Loucy (cell line): ENCODE data around the gene PAK4.

ENCODE experiments used
- H2AFZ ChIP-seq: fragments of 200-600 bp; sonication (generic); 2 replicates; pipeline ENCODE4 v1.6.0; 2016; ENCODE audit warnings: antibody characterized with exemption, mild to moderate bottlenecking, low read length, moderate library complexity
- H3F3A ChIP-seq: fragments of 200-600 bp; 2 replicates; pipeline ENCODE4 v1.6.0; 2016; ENCODE audit warnings: antibody characterized with exemption, low read depth, mild to moderate bottlenecking
- H3K27me3 ChIP-seq: fragments of 200-600 bp; sonication (generic); 2 replicates; pipeline ENCODE4 v1.6.1; 2014; ENCODE audit warnings: low read length, mild to moderate bottlenecking; ENCODE audit not compliant: insufficient read depth, poor library complexity, severe bottlenecking
- H3K36me3 ChIP-seq: fragments of 200-600 bp; sonication (generic); 2 replicates; pipeline ENCODE4 v1.6.1; 2016; ENCODE audit warnings: low read length; ENCODE audit not compliant: insufficient read depth
- H3K4me1 ChIP-seq: fragments of 200-600 bp; sonication (generic); 2 replicates; pipeline ENCODE4 v1.5.1; 2014; ENCODE audit warnings: low read length, mild to moderate bottlenecking; ENCODE audit not compliant: insufficient read depth, poor library complexity, severe bottlenecking
- H3K4me2 ChIP-seq: fragments of 200-600 bp; sonication (generic); 2 replicates; pipeline ENCODE4 v1.6.0; 2014; ENCODE audit warnings: antibody characterized with exemption, low read length, low read depth, mild to moderate bottlenecking; ENCODE audit not compliant: poor library complexity, severe bottlenecking
- H3K4me3 ChIP-seq: fragments of 200-600 bp; sonication (generic); 2 replicates; pipeline ENCODE4 v1.5.1; 2014; ENCODE audit warnings: low read length, mild to moderate bottlenecking, mixed read lengths; ENCODE audit not compliant: poor library complexity, severe bottlenecking
- H3K79me2 ChIP-seq: fragments of 200-600 bp; sonication (generic); 2 replicates; pipeline ENCODE4 v1.6.1; 2014; ENCODE audit warnings: low read length; ENCODE audit not compliant: insufficient read depth
- H3K9ac ChIP-seq: fragments of 200-600 bp; sonication (generic); 2 replicates; pipeline ENCODE4 v1.6.0; 2014; ENCODE audit warnings: mild to moderate bottlenecking, low read depth, low read length, moderate library complexity; ENCODE audit not compliant: poor library complexity, severe bottlenecking
- H3K9me2 ChIP-seq: fragments of 200-600 bp; sonication (generic); replicated peaks from 2 replicates; pipeline ENCODE4 v1.6.1; 2016; ENCODE audit warnings: low read depth, low read length, mixed read lengths
- H3K9me3 ChIP-seq: fragments of 200-600 bp; sonication (generic); 2 replicates; pipeline ENCODE4 v1.6.1; 2014; ENCODE audit warnings: mild to moderate bottlenecking, antibody characterized with exemption, low read length, low read depth; ENCODE audit not compliant: insufficient read depth
- H4K20me1 ChIP-seq: fragments of 200-600 bp; sonication (generic); 2 replicates; pipeline ENCODE4 v1.6.0; 2014; ENCODE audit warnings: antibody characterized with exemption, low read length, mild to moderate bottlenecking; ENCODE audit not compliant: insufficient read depth, poor library complexity, severe bottlenecking
- CTCF ChIP-seq: fragments of 200-600 bp; sonication (generic); conservative IDR thresholded peaks from 2 replicates; pipeline ENCODE4 v1.5.1; 2014; ENCODE audit warnings: mild to moderate bottlenecking, antibody characterized with exemption, low read length
- EZH2phosphoT487 ChIP-seq: fragments of 200-600 bp; IDR thresholded peaks from 2 replicates; pipeline ENCODE4 v1.6.1; 2018; ENCODE audit warnings: antibody characterized with exemption, mild to moderate bottlenecking, moderate library complexity, borderline replicate concordance

The PAK4 gene

GRCh38 chr19:39135701-39136100, 10.1 kb downstream of the PAK4 start:
- Histone ChIP-seq H3K9ac (no peak overlapping the region), H3K9me3 (no peaks in the 10 kb centered on the region), H3K4me2 (no peak overlapping the region), H3K27me3 (no peaks in the 10 kb centered on the region), H3K36me3 (no peaks in the 10 kb centered on the region), H4K20me1 (peaks cover 27% of the 10 kb centered on the region), H2AFZ (no peak overlapping the region), H3K4me1 (peaks cover 8% of the 10 kb centered on the region), H3K79me2 (peaks cover 88% of the 10 kb centered on the region), H3K4me3 (no peak overlapping the region), H3F3A (no peaks in the 10 kb centered on the region), H3K9me2 (no peaks in the 10 kb centered on the region)
- no peak for TF ChIP-seq CTCF
- no peak for TF ChIP-seq EZH2phosphoT487

- Histone ChIP-seq H3K9ac (no peak overlapping the region), H3K79me2 (peaks cover 86% of the 10 kb centered on the region), H3F3A (no peaks in the 10 kb centered on the region), H3K9me2 (no peaks in the 10 kb centered on the region), H3K36me3 (no peaks in the 10 kb centered on the region), H2AFZ (no peak overlapping the region), H3K4me1 (peaks cover under 1% of the 10 kb centered on the region), H3K27me3 (no peaks in the 10 kb centered on the region), H3K4me2 (no peak overlapping the region), H4K20me1 (peaks cover 26% of the 10 kb centered on the region), H3K4me3 (no peak overlapping the region), H3K9me3 (no peaks in the 10 kb centered on the region)
- no peak for TF ChIP-seq EZH2phosphoT487
- TF ChIP-seq CTCF = no peak
Observed at GRCh38 chr19:39136225-39136940, 10.8 kb downstream of the PAK4 start.

- Histone ChIP-seq H2AFZ (no peak overlapping the region), H3F3A (no peaks in the 10 kb centered on the region), H3K27me3 (no peaks in the 10 kb centered on the region), H3K9ac (no peak overlapping the region), H3K4me1 (no peaks in the 10 kb centered on the region), H3K4me2 (no peak overlapping the region), H3K79me2 (peaks cover 82% of the 10 kb centered on the region), H3K9me2 (no peaks in the 10 kb centered on the region), H3K4me3 (no peak overlapping the region), H3K9me3 (no peaks in the 10 kb centered on the region), H3K36me3 (no peaks in the 10 kb centered on the region), H4K20me1 (peaks cover 26% of the 10 kb centered on the region)
- no peak for TF ChIP-seq EZH2phosphoT487
- TF ChIP-seq CTCF = no peak
Observed at GRCh38 chr19:39137131-39137530, 11.5 kb downstream of the PAK4 start.
